DND-41 (cell line): ENCODE measurements around the gene TAS2R4.

Source experiments
- ATAC-seq: fragments of 200-7000 bp; cut with Tn5 transposase; 3 replicates; pipeline ENCODE4 v1.9.1; 2021; ENCODE audit warnings: low read depth; ENCODE audit not compliant: insufficient read depth
- DNase-seq: peaks from one replicate; pipeline ENCODE4 v3.0.0-alpha.2; 2020
- H2AFZ ChIP-seq: 2 replicates; pipeline ENCODE4 v1.6.0; 2012; ENCODE audit warnings: low read depth, low read length
- H3K27ac ChIP-seq: 2 replicates; pipeline ENCODE4 v1.5.1; 2012; ENCODE audit warnings: low read length, inconsistent platforms
- H3K27me3 ChIP-seq: fragments of 200-600 bp; sonication (generic); 2 replicates; pipeline ENCODE4 v1.6.0; 2012; ENCODE audit warnings: low read length, mild to moderate bottlenecking, inconsistent platforms; ENCODE audit not compliant: insufficient read depth, poor library complexity
- H3K36me3 ChIP-seq: 2 replicates; pipeline ENCODE4 v1.5.1; 2012; ENCODE audit warnings: low read length, inconsistent platforms; ENCODE audit not compliant: insufficient read depth
- H3K4me1 ChIP-seq: 2 replicates; pipeline ENCODE4 v1.5.1; 2012; ENCODE audit warnings: mild to moderate bottlenecking, low read length; ENCODE audit not compliant: insufficient read depth
- H3K4me2 ChIP-seq: 2 replicates; pipeline ENCODE4 v1.6.0; 2012; ENCODE audit warnings: mild to moderate bottlenecking, moderate library complexity, low read length, inconsistent platforms; ENCODE audit not compliant: insufficient read depth
- H3K4me3 ChIP-seq, 2 experiments: fragments of 200-600 bp in 1 of 2; shearing (Covaris generic) in 1 of 2; 2 replicates each; pipeline ENCODE4 v1.5.1; 2012 to 2016; ENCODE audit warnings: inconsistent platforms in 2 of 2, low read length in 2 of 2, mild to moderate bottlenecking in 2 of 2, low read depth in 1 of 2, moderate library complexity in 1 of 2
- H3K79me2 ChIP-seq: 2 replicates; pipeline ENCODE4 v1.6.0; 2012; ENCODE audit warnings: low read length, inconsistent platforms; ENCODE audit not compliant: insufficient read depth
- H3K9ac ChIP-seq: 2 replicates; pipeline ENCODE4 v1.6.0; 2012; ENCODE audit warnings: low read depth, mild to moderate bottlenecking, inconsistent platforms, low read length, moderate library complexity
- H3K9me3 ChIP-seq: 2 replicates; pipeline ENCODE4 v1.5.1; 2012; ENCODE audit warnings: low read length, moderate library complexity, mild to moderate bottlenecking, inconsistent platforms; ENCODE audit not compliant: insufficient read depth, severe bottlenecking
- H4K20me1 ChIP-seq: 2 replicates; pipeline ENCODE4 v1.6.0; 2012; ENCODE audit warnings: low read length; ENCODE audit not compliant: insufficient read depth
- CTCF ChIP-seq: IDR thresholded peaks from 2 replicates; pipeline ENCODE4 v1.5.1; 2012; ENCODE audit warnings: borderline replicate concordance, low read length, moderate library complexity, mild to moderate bottlenecking; ENCODE audit not compliant: poor library complexity, severe bottlenecking; ENCODE audit errors: extremely low read depth
- EZH2 ChIP-seq: IDR thresholded peaks from 3 replicates; pipeline ENCODE4 v1.6.1; 2012; ENCODE audit warnings: borderline replicate concordance, low read depth, mild to moderate bottlenecking, moderate library complexity, low read length, inconsistent platforms; ENCODE audit not compliant: severe bottlenecking

The TAS2R4 gene

GRCh38 chr7:141737118-141737835 lies 39.2 kb upstream of the TAS2R4 start:
- H3K9me3 ChIP-seq = no peaks in the 10 kb centered on the region
- peak overlapping the region; percentile 82 for H3K27ac ChIP-seq
- peaks cover 45% of the 10 kb centered on the region for H3K4me1 ChIP-seq
- ATAC-seq = no peak
- peak overlapping the region; percentile 79 to 96; a peak in 3 of 4 replicates for H3K4me3 ChIP-seq
- no peak for TF ChIP-seq EZH2
- no peak for TF ChIP-seq CTCF
- peaks cover 31% of the 10 kb centered on the region for H3K36me3 ChIP-seq
- peak; percentile 15 for DNase-seq
- H3K4me2 ChIP-seq = peak overlapping the region; percentile 89
- H3K27me3 ChIP-seq = no peaks in the 10 kb centered on the region
- H3K79me2 ChIP-seq = peaks cover 45% of the 10 kb centered on the region
- H3K9ac ChIP-seq = peak overlapping the region; percentile 71
- H4K20me1 ChIP-seq = 0 out of 2 replicates have a peak, but pooled peaks cover 5% of the 10 kb centered on the region
- peak overlapping the region; percentile 79 for H2AFZ ChIP-seq

DNA sequence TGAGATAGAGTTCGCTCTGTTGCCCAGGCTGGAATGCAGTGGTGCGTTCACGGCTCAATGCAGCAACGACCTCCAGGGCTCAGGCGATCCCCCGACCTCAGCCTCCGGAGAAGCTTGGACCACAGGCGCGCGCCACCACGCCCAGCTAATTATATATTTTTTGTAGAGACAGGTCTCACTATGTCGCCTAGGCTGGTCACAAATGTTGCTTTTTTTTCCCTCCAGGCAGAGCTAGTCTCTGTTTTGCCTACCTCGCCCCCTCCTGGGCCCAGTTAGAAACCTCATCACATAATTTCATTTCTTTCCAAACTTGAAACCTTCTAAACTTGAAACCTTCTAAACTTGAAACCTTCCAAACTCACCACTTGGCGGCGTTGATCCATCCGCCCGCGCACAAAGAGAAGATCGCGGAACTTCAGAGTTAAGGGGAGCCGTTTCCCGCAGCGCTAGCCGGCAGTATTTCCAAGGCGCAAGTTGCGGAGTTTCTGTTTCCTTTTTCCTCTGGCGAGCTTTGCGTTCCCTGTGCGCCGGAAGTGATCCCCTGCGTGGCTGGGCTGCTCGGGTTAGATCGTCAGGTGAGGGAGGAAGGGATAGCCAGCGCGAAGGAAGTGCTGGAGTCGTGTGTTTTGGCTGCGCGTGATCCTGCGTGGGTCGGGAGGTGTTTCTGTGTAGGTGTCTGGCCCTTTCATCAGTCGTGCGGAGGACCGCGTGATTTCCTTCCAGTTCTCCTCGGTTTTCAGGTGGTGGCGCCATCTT lies 38.5 kb upstream of the TAS2R4 start, which contains the start of gene SSBP1:
TSS of gene SSBP1 (plus strand) at position 523 of the 756 bp plus-strand sequence. CDS start 809 bp downstream, outside the sequence.
- Histone ChIP-seq H3K79me2 (peaks cover 46% of the 10 kb centered on the region), H3K9ac (peak within 1 kb of the TSS; percentile 71), H3K27me3 (no peaks in the 10 kb centered on the region), H4K20me1 (0 out of 2 replicates have a peak, but pooled peaks cover 5% of the 10 kb centered on the region), H3K4me3 (peak within 1 kb of the TSS; percentile 79 to 96), H3K4me2 (peak within 1 kb of the TSS; percentile 89), H2AFZ (peak within 1 kb of the TSS; percentile 95), H3K27ac (peak within 1 kb of the TSS; percentile 88), H3K9me3 (no peaks in the 10 kb centered on the region), H3K4me1 (peaks cover 45% of the 10 kb centered on the region), H3K36me3 (peaks cover 38% of the 10 kb centered on the region)
- ATAC-seq (peak; percentile 87), DNase-seq (peak; percentile 94)
- TF ChIP-seq EZH2 (no peak), CTCF (peak; percentile 91)

DNA sequence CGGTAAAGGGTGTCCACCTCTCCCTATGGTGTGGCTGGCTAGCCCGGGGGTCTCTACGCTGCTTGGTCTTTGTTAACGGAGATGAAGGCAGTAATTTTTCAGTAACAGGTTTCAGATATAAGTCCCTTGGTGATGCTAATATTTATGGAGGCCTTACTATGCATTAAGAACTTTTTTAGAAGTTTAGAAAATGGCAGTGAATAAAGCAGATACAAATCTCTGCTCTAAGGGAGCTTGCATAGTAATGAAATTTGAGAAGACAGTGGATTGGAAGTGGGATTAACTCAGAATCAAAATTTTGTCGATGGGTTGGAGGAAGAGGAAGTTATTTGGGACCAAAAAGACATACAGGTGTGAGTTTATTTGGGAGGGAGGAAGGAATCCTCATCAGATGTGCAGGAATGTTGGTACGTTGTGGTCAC lies 37.9 kb upstream of the TAS2R4 start:
- H2AFZ ChIP-seq = peak overlapping the region; percentile 95
- peak overlapping the region; percentile 71 for H3K9ac ChIP-seq
- H3K79me2 ChIP-seq = peaks cover 46% of the 10 kb centered on the region
- peak overlapping the region; percentile 73 for H3K4me2 ChIP-seq
- no peak for TF ChIP-seq CTCF
- TF ChIP-seq EZH2 = no peak
- no peaks in the 10 kb centered on the region for H3K27me3 ChIP-seq
- peak overlapping the region; percentile 88 for H3K27ac ChIP-seq
- DNase-seq (no peak), ATAC-seq (peak; percentile 64; the same call in 2 of the 3 replicates)
- H3K36me3 ChIP-seq = peaks cover 44% of the 10 kb centered on the region
- peaks cover 45% of the 10 kb centered on the region for H3K4me1 ChIP-seq
- H4K20me1 ChIP-seq = 0 out of 2 replicates have a peak, but pooled peaks cover 5% of the 10 kb centered on the region
- peak overlapping the region; percentile 79 to 96 for H3K4me3 ChIP-seq
- no peaks in the 10 kb centered on the region for H3K9me3 ChIP-seq
